ENCODE results near the gene PCCA. TPM values are rescaled to one million over a fixed set of nuclear protein-coding genes. Genes with fewer than 3 reads are reported as not detected.

Gene PCCA
- total and polyA plus RNA-seq, 2 of the 13 experiments (the other 11 are each of a cell fraction or from before 2014, with no cell fraction given), result 15.0 to 32.2 TPM

- TF ChIP-seq CCAR2 (optimal IDR thresholded peaks at IDR 0.05; ENCODE audit: low read depth, low read length) (no peak), SKI (IDR thresholded peaks at IDR 0.05; ENCODE audit: partially characterized antibody) (no peak), ZNF547 (CRISPR knock-in tag; IDR thresholded peaks at IDR 0.05) (no peak), REPIN1 (CRISPR knock-in tag; IDR thresholded peaks at IDR 0.05; ENCODE audit: borderline replicate concordance, low read depth) (no peak; the same call in 1 of the 2 replicates), TOE1 (CRISPR knock-in tag; IDR thresholded peaks at IDR 0.05) (no peak), UBTF (CRISPR knock-in tag; IDR thresholded peaks at IDR 0.05) (no peak), RBFOX2 (IDR thresholded peaks at IDR 0.05; ENCODE audit: low read depth, low read length) (no peak), ZNF644 (CRISPR knock-in tag; IDR thresholded peaks at IDR 0.05; ENCODE audit: low read depth) (no peak), ZBTB42 (CRISPR knock-in tag; IDR thresholded peaks at IDR 0.05) (no peak), ZMYM2 (CRISPR knock-in tag; IDR thresholded peaks at IDR 0.05) (no peak), BATF2 (CRISPR knock-in tag; IDR thresholded peaks at IDR 0.05) (no peak), RELA (CRISPR knock-in tag; IDR thresholded peaks at IDR 0.05) (peak; percentile 99), ZNF724P (CRISPR knock-in tag; IDR thresholded peaks at IDR 0.05; ENCODE audit: borderline replicate concordance) (no peak), ZNF687 (CRISPR knock-in tag; IDR thresholded peaks at IDR 0.05) (peak; percentile 90)
- TF ChIP-seq, protein P1, sequence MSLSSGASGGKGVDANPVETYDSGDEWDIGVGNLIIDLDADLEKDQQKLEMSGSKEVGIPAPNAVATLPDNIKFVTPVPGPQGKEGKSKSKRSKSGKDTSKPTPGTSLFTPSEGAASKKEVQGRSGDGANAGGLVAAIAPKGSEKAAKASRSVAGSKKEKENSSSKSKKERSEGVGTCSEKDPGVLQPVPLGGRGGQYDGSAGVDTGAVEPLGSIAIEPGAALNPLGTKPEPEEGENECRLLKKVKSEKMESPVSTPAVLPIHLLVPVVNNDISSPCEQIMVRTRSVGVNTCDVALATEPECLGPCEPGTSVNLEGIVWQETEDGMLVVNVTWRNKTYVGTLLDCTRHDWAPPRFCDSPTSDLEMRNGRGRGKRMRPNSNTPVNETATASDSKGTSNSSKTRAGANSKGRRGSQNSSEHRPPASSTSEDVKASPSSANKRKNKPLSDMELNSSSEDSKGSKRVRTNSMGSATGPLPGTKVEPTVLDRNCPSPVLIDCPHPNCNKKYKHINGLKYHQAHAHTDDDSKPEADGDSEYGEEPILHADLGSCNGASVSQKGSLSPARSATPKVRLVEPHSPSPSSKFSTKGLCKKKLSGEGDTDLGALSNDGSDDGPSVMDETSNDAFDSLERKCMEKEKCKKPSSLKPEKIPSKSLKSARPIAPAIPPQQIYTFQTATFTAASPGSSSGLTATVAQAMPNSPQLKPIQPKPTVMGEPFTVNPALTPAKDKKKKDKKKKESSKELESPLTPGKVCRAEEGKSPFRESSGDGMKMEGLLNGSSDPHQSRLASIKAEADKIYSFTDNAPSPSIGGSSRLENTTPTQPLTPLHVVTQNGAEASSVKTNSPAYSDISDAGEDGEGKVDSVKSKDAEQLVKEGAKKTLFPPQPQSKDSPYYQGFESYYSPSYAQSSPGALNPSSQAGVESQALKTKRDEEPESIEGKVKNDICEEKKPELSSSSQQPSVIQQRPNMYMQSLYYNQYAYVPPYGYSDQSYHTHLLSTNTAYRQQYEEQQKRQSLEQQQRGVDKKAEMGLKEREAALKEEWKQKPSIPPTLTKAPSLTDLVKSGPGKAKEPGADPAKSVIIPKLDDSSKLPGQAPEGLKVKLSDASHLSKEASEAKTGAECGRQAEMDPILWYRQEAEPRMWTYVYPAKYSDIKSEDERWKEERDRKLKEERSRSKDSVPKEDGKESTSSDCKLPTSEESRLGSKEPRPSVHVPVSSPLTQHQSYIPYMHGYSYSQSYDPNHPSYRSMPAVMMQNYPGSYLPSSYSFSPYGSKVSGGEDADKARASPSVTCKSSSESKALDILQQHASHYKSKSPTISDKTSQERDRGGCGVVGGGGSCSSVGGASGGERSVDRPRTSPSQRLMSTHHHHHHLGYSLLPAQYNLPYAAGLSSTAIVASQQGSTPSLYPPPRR (CRISPR knock-in tag; IDR thresholded peaks at IDR 0.05; ENCODE audit: borderline replicate concordance), result no peak; the same call in 1 of the 2 replicates
- TF ChIP-seq, protein P2, sequence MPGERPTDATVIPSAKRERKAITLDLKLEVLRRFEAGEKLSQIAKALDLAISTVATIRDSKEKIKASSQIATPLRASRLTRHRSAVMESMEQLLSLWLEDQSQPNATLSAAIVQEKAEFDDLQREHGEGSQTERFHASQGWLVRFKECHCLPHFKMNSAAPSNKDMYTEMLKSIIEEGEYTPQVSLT (CRISPR knock-in tag; IDR thresholded peaks at IDR 0.05; ENCODE audit: borderline replicate concordance, low read depth), result no peak
Measured at GRCh38 chr13:100525453-100526317, 436.8 kb downstream of the PCCA start (continued).
